SK-N-MC (cell line): Measurements from ENCODE around the gene BCL7B.
"Not testable (repeated sequence)": the region's sequence is repeated elsewhere in the genome, so short reads cannot be mapped to it uniquely, and the experiment has no call there.

Experiments used
- DNase-seq: peaks from one replicate; pipeline ENCODE4 v3.0.0-alpha.2; 2011; ENCODE audit warnings: low read depth, low spot score
- H3K27ac ChIP-seq: fragments of 200-600 bp; sonication (generic); 2 replicates; pipeline ENCODE4 v1.5.1; 2016; ENCODE audit warnings: mixed run types
- H3K36me3 ChIP-seq: fragments of 200-600 bp; sonication (generic); 2 replicates; pipeline ENCODE4 v1.6.1; 2017; ENCODE audit warnings: antibody characterized with exemption, low read length, mixed read lengths; ENCODE audit not compliant: insufficient read depth
- H3K4me3 ChIP-seq: fragments of 200-600 bp; sonication (generic); 2 replicates; pipeline ENCODE4 v1.5.1; 2016
- H3K9ac ChIP-seq: fragments of 200-600 bp; sonication (generic); 2 replicates; pipeline ENCODE4 v1.8.0; 2017; ENCODE audit warnings: mixed run types, mixed read lengths; ENCODE audit not compliant: insufficient read length
- H3K9me3 ChIP-seq: fragments of 200-600 bp; sonication (generic); 2 replicates; pipeline ENCODE4 v1.6.1; 2017; ENCODE audit warnings: low read depth, mild to moderate bottlenecking, antibody characterized with exemption, low read length, moderate library complexity, mixed read lengths
- EZH2 ChIP-seq: fragments of 200-600 bp; sonication (generic); IDR thresholded peaks from one replicate; pipeline ENCODE4 v1.6.1; 2017; ENCODE audit warnings: antibody characterized with exemption
- FOXP2 ChIP-seq: optimal IDR thresholded peaks from 2 replicates; pipeline ENCODE3; 2011; ENCODE audit warnings: mild to moderate bottlenecking, moderate library complexity; ENCODE audit not compliant: insufficient read depth; ENCODE audit errors: extremely low read length, control extremely low read depth
- POLR2AphosphoS5 ChIP-seq: IDR thresholded peaks from 2 replicates; pipeline ENCODE4 v1.6.1; 2012; ENCODE audit warnings: mild to moderate bottlenecking, low read depth, low read length, borderline replicate concordance

BCL7B gene

DNA sequence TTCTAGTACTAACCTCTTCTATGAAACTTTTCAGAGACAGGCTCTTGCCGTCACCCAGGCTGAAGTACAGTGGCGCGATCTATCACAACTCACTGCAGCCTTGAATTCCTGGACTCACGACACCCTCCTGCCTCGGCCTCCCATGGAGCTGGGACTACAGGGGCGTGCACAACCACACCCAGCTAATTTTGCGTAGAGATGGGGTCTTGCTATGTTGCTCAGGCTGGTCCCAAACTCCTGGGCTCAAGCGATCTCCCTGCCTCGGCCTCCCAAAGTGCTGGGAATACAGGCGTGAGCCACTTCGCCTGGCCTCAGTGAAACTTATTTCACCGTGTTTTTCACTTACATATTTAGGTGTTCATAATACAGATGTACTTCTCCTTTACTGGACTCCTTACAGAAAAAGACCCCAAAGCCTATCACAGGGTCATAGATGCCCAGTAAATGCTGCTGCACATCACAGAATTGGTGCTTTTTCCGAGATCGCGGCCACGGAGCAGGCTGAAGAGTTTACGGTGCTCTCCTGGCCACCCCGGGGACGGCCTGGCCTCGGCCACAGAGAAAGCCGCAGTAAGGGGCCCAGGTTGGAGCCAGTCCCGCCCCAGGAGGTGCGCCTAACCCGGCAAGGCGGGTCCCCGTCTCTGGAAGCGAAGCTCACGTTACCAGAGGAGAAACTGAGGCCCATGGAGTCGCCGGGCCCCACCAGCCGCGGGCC, 20.3 kb upstream of the BCL7B start:
- Histone ChIP-seq H3K9me3 (no peaks in the 10 kb centered on the region), H3K27ac (peak overlapping the region; percentile 76), H3K36me3 (peaks cover 21% of the 10 kb centered on the region), H3K9ac (peak overlapping the region; percentile 87), H3K4me3 (peak overlapping the region; percentile 87)
- DNase-seq: no peak
- TF ChIP-seq EZH2 (no peak), POLR2AphosphoS5 (no peak), FOXP2 (no peak)

DNA sequence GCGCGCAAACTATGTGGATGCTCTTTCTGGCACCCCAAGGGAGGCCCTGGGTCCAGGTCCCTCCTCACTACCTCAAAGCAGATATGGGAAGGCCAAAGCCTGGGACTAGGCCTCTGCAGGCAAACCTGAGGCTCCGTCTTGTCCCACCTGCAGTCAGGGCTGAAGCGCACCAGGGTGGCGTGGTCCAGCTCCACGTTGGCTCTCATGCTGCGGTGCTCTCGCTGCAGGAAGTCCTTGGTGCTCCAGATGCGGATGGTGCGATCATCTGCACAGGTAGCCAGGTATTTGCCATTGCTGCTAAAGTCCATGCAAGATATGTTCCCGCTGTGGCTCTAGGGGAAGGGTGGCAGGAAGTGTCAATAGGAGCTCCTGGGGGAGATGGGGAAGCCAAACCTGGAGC, 16.3 kb upstream of the BCL7B start:
- TF ChIP-seq POLR2AphosphoS5: no peak
- no peak for TF ChIP-seq EZH2
- TF ChIP-seq FOXP2: no peak
- no peak overlapping the region for H3K4me3 ChIP-seq
- no peak overlapping the region for H3K27ac ChIP-seq
- no peak for DNase-seq
- no peaks in the 10 kb centered on the region for H3K9me3 ChIP-seq
- no peak overlapping the region for H3K9ac ChIP-seq
- H3K36me3 ChIP-seq: peaks cover 54% of the 10 kb centered on the region

DNA sequence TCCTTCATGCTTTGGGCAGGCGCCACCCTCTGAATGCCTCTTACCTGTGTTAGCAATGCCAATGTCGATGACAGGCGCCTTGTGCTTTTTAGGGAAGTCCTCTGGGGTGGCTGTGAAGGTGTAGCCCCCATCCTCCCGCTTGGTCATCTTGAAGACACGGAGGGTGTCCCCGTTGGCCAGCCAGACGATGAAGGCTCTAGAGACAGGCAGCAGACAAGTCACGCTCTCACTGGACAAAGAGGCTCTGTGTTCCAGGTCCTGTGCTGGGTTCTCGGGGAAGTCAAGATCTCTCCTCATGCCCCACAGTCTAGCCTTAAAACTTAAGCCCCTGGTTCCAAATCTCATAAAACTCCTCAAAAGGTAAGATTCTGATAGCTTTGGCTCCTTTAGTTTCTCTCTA, 15.8 kb upstream of the BCL7B start:
- Histone ChIP-seq H3K4me3 (no peak overlapping the region), H3K27ac (no peak overlapping the region), H3K9me3 (no peaks in the 10 kb centered on the region), H3K36me3 (peaks cover 54% of the 10 kb centered on the region), H3K9ac (no peak overlapping the region)
- no peak for DNase-seq
- no peak for TF ChIP-seq FOXP2
- no peak for TF ChIP-seq POLR2AphosphoS5
- TF ChIP-seq EZH2: no peak

DNA sequence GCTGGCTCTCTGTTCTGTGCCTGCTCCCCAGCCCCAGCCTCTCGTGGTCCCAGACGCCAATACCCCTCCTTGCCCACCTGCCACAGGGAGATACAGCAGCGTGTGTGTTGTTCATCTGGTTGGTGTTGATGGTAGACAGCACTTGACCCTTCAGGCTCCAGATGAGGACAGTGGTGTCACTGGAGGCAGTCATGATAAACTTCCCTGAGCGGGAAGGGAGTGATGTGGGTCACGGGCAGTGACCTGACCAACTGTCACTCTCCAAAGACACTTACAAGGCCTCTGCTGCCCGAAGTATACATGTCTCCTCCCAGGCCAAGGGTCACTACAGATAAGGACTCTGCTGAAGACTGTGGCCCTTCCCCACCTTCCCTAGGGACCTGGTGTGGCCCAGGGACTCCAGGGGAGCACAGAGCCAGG, 15.3 kb upstream of the BCL7B start:
- H3K4me3 ChIP-seq: no peak overlapping the region
- peaks cover 54% of the 10 kb centered on the region for H3K36me3 ChIP-seq
- H3K9ac ChIP-seq: no peak overlapping the region
- TF ChIP-seq EZH2 (no peak), POLR2AphosphoS5 (no peak), FOXP2 (no peak)
- DNase-seq: no peak
- no peak overlapping the region for H3K27ac ChIP-seq
- no peaks in the 10 kb centered on the region for H3K9me3 ChIP-seq

DNA sequence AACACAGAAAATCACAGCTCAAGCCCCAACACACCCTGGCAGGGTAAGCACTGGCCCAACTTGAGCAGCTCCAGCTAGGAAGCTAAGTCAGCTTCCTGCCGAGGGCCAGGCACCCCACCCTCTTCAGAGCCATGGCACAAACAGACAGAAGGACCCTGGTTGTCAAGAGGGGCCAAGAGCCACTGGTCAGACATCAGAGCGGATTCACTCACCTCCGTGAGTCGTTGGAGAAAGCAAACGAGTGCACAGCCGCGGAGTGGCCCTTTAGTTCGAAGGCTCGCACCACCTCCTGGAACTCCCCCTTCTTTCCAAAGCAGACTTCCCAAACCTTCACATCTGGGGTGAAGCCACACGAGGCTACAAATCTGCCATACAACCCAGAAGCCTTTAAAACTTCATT, 13.5 kb upstream of the BCL7B start:
- TF ChIP-seq POLR2AphosphoS5: no peak
- Histone ChIP-seq H3K9me3 (no peaks in the 10 kb centered on the region), H3K4me3 (no peak overlapping the region), H3K9ac (no peak overlapping the region), H3K36me3 (peaks cover 54% of the 10 kb centered on the region), H3K27ac (no peak overlapping the region)
- no peak for DNase-seq

DNA sequence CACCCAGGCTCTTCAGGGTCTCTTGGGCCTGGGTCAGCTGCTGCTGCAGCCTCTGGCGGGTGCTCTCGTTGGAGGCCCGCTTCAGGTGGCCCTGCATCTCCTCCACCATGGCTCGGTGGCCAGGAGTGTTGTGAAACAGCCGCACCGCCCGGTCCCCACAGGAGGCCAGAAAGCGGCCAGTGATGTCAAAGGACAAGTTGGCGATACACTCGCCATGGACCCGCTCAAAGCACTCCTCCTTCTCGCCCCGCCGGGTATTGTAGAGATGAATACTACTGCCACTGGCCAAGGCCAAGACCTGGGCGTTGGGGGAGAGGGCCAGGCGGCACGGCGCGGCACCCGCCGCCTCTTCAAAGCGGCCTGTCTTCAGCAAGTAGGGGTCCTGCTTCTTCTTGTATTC, 13.0 kb upstream of the BCL7B start:
- Histone ChIP-seq H3K4me3 (no peak overlapping the region), H3K27ac (no peak overlapping the region), H3K9ac (no peak overlapping the region), H3K9me3 (no peaks in the 10 kb centered on the region), H3K36me3 (peaks cover 54% of the 10 kb centered on the region)
- no peak for DNase-seq
- TF ChIP-seq FOXP2: no peak
- TF ChIP-seq POLR2AphosphoS5: no peak
- TF ChIP-seq EZH2: no peak

DNA sequence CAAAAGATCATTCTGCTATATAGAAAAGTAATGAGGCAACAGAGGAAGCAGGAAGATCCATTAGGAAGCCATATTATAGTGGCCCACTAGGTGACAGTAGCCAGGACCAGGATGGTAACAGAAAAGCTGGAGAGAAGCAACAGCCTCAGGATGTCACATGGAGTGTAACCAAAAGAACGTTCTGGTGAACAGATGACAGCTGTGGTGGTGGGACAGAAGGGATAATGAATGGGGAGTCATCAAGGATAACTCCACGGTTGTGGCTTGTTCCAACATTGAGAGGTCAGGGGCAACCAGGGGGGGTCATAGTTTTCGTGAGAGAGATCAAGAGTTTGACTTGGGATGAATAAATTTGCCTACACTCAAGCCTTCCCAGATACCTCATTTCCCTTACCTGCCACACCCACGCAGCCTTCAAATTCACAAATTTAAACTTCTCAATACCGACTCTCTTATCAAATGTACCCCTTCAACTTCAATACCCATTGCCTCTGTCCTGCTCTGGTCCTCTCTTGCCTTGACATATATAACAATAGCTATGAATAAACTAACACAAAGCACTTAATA, 11.6 kb upstream of the BCL7B start:
- Histone ChIP-seq H3K27ac (no peak overlapping the region), H3K9me3 (no peaks in the 10 kb centered on the region), H3K9ac (no peak overlapping the region), H3K4me3 (no peak overlapping the region), H3K36me3 (peaks cover 46% of the 10 kb centered on the region)
- TF ChIP-seq POLR2AphosphoS5: no peak
- TF ChIP-seq EZH2: no peak
- no peak for TF ChIP-seq FOXP2
- DNase-seq: no peak

DNA sequence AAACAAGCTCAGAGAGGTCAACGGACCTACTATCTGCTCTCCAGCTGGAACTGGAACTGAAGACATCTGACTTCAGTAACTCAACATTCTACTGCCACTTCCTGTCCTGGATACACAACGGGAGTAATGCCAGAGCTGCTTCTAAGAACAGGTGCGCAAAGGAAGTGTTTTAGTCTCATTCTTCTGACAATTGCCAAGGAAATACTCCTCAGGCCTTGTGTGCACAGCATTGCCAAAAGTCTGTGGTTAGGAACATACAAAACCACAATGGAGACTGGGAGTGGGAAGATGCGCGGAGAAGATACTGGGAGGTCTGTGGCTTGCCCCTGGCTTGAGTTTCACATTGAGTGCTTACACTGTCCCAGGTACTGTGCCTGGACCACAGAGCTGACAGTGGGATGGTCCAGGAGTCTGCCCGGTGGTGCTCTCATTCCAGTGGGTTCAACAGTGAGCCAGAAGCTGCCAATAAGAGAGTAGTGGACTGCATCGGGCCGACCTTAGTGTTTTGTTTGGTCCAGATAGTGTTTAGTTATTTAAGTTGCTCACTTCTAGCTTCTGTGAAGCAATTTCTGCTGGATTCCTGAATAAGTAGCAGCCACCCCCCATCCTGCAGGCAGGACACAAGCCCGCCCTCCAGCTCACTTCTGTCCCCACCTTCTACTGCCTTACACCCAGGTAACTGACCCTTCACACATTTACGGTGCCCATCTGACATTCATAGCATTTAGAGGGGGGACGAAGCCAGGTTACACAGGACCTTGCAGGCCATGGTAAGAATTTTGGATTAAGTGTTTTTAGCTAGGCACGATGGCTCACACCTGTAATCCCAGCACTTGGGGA, 10.6 kb upstream of the BCL7B start:
- H3K9ac ChIP-seq: no peak overlapping the region
- H3K36me3 ChIP-seq: peaks cover 36% of the 10 kb centered on the region
- H3K27ac ChIP-seq: no peak overlapping the region
- H3K4me3 ChIP-seq: no peak overlapping the region
- no peaks in the 10 kb centered on the region for H3K9me3 ChIP-seq
- DNase-seq: no peak
- peak; percentile 34; the same call in 1 of the 2 replicates for TF ChIP-seq POLR2AphosphoS5
- no peak for TF ChIP-seq FOXP2

DNA sequence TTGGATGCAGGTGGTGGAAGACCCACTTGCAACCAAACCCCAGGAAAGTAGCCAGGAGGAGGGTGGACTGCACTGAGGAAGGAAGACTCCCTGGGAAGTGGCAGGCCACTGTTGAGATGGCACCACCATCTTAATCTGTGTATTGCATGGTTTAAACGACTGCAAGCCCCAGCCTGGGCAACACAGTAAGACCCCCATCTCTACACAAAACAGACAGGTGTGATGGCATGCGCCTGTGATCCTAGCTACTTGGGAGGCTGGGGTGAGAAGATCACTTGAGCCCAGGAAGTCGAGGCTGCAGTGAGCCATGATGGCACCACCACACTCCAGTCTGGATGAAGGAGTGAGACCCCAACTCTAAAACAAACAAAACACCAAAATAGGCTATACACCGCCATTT, 9.7 kb upstream of the BCL7B start:
- Histone ChIP-seq H3K9me3 (no peaks in the 10 kb centered on the region), H3K27ac (no peak overlapping the region), H3K9ac (no peak overlapping the region), H3K36me3 (peaks cover 26% of the 10 kb centered on the region), H3K4me3 (no peak overlapping the region)
- DNase-seq: no peak
- TF ChIP-seq POLR2AphosphoS5 (no peak; the same call in 1 of the 2 replicates), FOXP2 (no peak), EZH2 (no peak)

DNA sequence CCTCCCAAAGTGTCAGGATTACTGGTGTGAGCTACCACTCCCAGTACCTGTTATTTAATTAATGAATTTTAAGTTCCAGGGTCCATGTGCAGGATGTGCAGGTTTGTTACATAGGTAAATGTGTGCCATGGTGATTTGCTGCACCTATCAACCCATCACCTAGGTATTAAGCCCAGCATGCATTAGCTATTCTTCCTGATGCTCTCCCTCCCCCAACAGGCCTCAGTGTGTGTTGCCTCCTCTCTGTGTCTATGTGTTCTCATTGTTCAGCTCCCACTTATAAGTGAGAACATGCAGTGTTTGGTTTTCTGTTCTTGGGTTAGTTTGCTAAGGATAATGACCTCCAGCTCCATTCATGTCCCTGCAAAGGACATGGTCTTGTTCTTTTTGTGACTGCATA, 8.9 kb upstream of the BCL7B start:
- not testable (repeated sequence) for H3K9ac ChIP-seq, DNase-seq, H3K27ac ChIP-seq, H3K4me3 ChIP-seq, H3K9me3 ChIP-seq
- H3K36me3 ChIP-seq: peaks cover 21% of the 10 kb centered on the region
